ENCODE measurements around the gene PELI1.

GRCh38 chr2:64119369-64119768, 24.9 kb downstream of the PELI1 start:
- TF ChIP-seq CTCF (conservative IDR thresholded peaks at IDR 0.05; ENCODE audit: low read length) = no peak
- no peak for TF ChIP-seq EZH2phosphoT487 (IDR thresholded peaks at IDR 0.05; ENCODE audit: borderline replicate concordance)
